HG03066 (cell line): ENCODE results near the gene CDK17.

Source experiments
- ATAC-seq: cut with Tn5 transposase; IDR thresholded peaks from one replicate; pipeline ENCODE4 v1.9.1; 2021; ENCODE audit warnings: low read depth; ENCODE audit not compliant: unreplicated experiment

The CDK17 gene

DNA sequence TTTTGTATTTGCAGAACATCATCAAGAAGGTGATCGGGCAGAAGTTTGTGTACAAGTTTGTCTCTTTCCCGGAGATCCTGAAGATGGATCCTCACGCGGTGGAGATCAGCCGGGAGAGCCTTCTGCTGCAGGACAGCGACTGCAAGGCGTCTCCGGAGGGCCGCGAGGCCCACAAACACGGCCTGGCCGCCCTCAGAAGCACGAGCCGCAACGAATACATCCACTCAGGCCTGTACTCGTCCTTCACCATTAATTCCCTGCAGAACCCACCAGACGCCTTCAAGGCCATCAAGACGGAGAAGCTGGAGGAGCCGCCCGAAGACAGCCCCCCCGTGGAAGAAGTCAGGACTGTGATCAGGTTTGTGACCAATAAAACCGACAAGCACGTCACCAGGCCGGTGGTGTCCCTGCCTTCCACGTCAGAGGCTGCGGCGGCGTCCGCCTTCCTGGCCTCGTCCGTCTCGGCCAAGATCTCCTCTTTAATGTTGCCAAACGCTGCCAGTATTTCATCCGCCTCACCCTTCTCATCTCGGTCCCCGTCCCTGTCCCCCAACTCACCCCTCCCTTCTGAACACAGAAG, 153.2 kb downstream of the CDK17 start:
- ATAC-seq = no peak

DNA sequence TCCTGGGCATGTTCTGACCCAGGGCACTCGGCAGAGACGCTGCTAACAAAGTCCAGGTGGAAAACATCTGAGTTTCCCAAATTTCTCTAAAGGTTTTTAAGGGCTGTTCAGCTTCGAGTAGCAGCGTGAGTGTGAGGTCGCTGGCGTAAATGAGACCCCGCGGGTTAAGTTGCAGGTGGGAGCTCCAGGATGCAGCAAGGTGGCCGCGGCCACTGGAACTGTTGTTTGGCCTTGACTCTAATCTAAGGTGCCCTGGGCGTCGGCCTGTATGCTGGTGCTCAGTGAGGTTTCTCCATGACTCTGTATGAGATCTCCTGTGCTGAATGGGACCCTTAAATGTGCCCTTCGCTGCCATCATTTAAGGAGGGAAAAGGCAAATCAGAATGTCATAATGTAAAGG, 155.4 kb downstream of the CDK17 start:
- ATAC-seq = no peak

DNA sequence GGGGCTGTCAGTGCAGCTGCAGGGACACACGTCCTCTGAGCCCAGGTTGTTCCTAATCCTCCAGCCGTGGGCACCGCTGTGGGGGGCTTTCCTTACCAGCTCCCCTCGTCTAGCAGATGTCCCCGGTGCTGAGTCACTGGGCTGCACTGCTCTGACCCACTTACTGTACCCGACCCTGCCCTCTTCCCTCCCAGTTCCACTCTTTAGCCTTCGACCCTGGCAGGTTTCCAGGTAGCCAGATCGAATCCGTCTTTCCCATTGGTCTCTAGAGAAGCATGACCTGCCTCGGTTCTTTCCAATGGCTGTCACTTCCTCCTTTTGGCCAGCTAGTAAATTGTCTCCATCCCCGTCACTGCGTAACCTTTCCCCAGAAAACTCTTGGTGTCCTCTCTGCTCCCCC, 157.6 kb downstream of the CDK17 start:
- ATAC-seq = no peak

DNA sequence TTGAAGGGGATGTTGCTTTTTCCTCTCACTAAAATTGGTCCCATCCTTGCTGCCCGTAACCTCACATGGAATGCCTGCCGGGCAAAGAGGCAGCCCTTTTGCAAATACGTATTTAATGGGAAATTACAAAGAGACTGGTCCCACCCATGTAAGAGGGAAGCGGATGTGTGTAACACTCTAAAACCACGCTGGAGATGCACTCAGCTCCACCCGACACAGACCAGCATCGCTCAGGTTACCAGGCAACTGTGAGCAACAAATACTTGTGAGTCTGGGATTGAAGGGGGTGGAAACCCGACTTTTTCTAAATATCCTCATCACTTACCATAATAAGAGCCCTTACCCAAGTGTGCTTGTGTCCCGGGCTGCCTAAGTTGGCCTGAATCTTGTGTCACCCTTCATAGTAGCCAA, 158.4 kb downstream of the CDK17 start:
- no peak for ATAC-seq

DNA sequence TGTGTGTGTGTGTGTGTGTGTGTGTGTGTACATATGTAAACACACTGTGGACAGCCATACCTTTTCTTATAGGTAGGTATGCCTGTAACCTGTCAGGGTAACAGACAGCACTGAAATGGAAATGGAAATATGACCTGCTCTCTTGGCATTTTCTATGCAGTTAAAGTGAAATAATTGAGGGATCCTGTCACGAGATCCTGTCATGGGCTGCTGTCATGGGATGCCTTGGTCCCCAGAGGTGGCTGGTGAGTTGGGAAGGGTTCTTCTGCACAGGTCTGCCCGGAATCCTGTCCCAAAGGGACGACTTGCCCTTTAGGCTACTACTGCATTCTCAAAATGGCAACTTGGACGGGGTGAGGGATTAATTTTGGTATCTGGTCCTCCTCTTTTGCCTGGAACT, 158.8 kb downstream of the CDK17 start:
- ATAC-seq = no peak

DNA sequence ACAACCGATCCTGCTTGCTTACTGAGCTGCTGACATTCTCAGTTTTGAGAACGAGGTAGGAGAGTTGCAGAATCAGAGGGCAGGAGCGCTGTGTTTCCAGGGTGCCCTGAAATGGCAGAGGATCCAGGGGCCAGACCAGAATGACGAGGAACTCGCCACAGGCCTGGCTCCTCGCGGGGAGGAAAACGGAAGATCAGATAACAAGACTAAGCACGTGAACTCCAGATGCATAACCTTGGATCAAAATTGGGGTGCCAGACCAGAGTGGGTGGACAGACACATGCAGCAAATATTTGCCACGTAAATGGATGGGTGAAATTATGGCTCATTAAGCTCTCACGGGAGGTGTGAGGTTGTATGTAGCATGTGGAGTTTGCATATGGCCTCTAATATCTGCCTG, 159.6 kb downstream of the CDK17 start:
- ATAC-seq = no peak

DNA sequence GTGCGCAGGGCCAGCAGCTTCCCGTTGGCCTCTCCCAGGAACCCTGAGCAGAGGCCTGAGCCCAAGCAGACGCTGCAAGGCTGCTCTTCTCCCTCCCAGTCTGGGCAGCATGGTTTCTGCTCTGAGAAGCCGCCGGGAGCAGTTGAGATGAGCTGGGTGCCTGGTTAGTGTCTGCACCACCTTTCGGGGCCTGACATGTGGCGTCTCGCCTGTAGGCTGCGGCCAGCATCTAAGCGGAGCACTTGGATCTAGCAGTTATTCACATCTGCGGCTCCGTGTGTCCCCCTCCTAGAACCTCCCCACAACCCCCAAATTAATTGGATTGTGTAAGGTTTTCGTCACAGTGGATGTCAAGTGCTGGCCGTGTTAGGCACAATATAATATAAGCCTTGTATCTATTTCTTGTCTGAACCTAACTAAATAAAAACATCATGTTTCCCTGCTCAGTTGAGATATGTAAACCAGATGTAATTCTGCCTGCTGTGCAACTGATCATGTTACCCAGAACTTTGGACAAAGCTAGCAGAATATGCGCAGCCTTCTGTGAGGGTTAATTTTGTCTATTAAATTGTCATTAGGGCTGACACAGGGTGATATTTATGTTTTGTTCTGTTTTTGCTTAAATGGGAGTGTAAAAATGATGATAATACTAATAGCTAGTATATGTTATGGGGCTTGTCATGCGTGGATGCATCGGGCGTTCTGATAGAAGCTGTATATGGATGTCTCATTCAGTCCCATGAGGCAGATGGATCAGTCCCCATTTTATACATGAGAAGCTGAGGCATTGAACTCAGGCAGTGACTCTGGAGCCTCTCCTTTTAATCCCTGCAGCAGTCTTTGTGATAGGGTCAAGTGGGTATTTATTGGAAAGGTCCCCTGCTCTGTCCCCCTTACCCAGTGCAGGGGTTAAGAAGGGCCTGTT, 160.3 kb downstream of the CDK17 start:
- no peak for ATAC-seq

DNA sequence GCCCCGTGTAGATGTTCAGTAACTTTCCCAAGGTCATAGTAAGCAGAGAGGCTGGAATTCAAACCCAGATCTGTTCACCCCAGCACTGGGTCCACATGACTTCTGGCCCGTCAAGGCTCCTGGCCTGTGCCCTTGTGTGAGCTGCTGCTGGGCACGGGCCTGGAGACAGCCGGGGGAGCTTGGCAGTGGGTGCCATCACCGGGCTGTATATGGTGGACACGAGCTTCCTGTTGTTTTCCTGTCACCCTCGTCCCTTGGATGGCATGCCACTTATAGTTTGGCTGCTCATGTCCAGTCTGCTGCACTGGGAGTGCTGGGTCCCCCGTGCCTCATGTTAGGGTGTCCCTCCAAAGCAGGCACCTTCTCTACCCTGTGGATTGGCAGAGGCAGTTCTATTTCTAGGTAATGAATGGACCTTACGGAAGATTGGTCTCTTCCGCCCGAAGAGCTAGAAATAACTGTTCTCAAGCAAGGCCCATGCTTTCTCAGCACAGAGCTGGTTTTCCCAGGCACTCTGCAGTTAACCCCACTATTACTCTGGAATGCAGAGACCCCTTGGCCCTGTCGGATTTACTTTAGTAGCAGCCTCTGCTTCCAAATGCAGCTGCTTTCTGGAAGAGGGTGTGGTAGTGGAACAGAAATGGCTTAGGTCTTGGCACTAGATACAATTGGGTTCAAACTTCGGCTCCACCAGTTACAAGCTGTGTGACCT, 161.7 kb downstream of the CDK17 start:
- ATAC-seq = no peak

DNA sequence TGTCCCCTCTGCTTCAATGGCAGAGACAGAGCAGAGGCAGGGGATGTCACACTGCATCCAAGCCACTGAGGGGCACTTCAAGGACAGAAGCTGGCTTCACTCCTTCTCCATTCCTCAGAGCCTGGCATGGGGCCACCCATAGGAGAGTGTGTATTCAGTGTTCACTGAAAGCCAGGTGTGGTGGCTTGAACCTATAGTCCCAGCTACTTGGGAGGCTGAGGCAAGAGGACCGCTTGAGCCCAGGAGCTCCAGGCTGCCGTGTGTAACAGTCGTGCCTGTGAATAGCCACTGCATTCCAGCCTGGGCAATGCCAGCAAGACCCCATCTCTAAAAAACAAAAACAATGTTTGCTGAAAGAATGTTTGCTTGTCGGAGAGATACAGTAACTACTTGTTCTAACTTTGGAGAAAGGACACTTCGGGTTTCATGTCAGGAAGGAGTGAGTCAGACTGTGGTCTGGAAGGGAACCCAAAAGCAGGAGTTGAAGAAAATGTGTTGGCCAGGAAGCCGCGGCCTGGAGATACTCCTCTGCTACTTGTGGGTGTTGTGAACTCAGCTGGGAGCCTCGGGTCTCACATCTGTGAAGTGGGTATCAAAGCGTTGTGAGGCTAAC, 162.7 kb downstream of the CDK17 start:
- no peak for ATAC-seq

DNA sequence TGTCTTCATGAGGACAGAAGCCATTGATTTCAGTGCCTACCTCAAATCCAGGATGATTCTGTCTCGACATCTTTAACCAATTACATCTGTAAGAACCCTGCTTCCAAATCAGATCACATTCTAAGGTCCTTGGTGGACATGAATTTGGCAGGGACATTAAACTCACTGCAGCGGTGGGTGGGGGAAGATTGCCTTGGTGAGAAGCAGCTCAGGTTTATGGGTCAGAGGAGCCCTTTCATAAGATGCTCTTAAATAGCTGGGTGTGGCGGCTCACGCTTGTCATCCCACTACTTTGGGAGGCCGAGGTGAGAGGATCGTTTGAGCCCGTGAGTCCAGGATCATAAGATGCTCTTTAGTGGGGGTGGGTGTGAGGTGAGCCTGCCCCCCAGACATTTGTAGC, 163.2 kb downstream of the CDK17 start:
- ATAC-seq = no peak

DNA sequence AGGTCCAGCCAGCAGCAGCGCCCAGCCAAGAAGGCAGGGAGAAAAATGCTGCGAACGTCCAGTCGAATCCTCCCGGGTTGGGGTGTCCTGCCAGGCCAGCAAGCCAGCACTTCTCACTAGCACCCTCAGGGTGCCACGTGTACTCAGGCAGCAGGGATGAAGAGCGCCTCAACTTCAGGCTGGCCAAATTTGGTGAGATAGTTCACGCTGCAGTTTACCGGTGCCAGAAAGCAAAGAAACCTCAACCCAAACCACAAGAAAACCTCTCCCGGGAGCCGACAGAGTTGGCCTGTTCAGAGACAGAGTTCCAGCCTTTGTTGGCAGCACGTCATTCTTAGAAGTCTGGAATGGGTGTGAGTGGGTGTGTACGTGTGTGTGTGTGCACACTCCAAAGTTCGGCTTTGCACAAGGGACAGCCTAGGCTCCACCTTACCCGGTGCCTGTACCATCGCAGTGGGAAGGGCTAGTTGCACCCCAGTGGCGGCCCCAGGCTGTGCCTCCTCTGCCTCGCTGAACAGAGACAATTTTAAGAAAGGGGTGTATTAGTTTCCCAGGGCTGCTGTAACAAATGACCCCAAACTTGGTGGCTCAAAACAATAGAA, 163.9 kb downstream of the CDK17 start:
- ATAC-seq = no peak

DNA sequence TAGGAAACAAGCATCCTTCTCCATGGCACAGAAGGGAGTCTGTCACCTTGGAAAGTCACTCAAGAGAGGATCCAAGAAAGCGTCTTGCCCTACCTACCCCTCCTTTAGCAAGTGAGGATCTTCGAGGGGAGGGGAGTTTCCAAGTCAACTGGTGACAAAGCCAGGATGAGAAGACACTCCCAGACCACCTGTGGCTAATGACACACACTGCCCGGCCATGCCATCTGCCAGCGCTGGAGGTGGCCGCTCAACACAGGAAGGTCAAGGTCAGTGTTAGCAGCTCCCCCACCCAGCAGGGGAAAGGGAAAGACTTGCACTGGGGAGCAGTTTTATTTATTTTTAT, 164.8 kb downstream of the CDK17 start:
- ATAC-seq = no peak

DNA sequence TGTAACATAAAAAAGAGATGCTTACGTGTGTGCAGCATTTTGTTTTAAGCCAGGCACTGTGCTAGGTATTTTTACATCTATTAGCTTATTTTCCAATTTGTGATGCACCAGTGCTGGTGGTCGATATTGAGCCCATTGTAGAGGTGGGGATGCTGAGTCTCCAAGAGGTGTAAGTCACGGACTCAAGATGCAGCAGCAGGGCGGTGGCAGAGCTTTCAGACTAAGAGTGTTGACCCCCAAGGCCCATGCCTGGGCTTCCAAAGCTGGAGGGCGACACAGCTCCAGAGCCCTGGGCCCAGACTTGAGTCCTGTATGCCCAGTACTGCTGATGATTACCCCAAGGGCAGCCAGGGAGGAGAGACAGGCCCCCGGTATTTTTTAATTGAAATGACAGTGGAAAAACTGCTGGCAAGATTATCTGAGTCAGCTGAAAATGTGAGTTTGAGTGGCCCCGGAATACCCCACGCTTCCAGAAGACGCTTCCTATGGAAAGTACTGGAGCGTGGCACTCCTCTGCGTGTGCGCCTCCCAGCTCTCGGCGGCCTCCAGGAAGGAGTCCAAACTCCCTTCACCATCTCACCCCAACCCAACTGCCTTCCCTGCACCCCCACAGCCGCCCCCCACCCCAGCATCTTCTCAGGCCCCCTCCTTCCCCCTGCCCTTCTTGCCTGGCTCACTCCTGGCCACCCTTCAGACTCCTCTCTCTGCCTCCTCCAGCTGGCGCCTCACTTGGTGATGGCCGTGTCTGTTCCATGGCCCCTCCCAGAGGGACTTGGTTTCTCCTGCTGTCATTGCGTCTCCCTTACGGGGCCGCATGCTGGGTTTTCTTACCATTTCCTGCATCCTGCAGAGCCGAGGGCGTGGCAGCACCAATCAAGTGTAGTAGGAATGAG, 165.4 kb downstream of the CDK17 start:
- ATAC-seq = no peak

DNA sequence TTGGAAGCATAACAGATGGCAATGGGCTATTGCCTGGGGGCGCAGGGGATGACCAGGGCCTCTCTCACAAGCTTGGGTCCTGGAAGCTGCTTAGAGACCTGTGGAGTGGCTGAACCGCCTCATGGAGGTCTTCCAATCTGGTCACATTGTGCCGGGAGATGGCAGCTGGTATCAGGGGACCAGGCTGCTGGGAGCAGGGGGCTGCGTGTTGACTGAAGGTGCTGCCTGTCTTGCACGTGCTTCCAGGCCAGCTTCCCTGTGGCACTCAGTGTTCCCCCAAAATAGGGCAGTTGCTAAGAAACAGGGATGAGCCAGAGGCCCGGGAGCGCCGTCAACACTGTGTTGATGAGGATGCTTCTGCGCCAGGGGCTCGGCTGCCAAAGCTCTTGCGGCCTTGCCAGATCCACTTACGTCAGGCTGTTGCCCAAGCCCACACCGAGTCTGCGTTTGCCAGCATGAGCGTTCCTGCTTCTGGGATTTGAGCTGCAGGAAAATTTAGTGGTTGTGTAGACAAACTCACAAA, 166.2 kb downstream of the CDK17 start:
- no peak for ATAC-seq

DNA sequence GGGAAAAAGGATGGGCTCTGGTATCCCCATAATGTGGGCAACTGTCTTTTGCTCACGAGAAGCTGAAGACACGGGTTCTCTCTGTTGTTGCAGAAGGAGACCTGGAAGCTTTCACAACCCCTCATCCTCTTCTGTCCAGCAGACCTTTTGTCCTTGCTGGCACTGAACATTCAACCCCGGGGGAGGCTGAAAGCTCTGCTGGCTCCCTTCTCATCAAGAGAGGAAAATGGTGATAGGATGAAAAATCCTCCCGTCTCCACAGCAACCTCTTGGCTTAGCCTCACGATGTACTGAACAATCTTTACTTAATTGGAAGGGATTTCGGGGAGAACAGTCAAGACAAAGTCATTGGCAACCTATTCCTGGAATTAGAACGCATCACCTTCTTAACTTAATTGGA, 167.1 kb downstream of the CDK17 start:
- no peak for ATAC-seq

DNA sequence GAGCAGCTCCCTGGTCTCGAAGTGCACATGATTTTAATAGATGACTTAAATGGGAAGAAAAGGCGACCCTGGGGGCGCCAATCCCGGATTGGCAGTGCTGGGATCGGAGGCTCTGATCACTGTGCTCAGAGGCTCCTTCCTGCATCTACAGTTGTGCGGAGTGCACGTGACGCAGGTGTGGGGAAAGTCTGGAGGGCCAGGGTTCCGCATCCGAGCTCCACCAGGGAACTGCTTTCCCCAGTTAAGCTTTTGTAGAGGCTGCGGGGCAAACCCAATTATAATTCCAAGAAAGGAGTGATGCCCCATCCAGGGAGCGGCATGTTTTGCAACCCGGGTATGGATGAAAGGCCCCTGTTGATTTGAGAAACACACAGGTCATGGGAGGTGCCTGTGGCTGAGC, 169.6 kb downstream of the CDK17 start:
- ATAC-seq = no peak

DNA sequence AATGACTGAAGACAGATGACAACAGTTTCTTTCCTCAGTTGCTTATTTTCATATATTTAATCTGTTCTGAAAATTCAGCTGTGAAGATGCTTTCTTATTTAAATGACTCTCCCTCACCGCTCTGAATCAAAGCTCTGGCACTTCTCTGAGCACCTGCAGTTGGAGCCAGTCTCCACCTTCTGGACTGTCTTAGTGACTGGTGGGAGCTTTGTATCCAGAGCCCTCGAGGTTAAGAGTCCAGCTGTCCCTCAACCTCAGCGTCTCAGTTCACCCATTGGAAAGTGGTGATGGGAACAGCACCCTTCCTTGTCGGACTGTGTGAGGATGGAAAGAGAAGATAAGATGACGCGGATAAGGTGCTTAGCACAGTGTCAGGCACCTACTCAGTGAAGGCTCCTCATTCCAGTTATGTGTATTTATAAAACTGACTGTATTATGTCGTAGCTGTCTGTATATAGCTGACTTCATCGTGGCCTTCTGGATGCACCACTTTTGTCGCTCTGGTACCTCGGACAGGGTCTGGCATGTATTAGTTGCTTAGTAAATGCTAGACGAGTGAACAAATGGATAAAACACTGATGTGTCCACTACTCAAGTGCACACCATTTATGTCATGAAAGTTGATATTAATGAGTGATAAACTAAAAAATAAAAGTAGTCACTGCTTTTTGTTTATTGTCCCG, 171.5 kb downstream of the CDK17 start:
- ATAC-seq = no peak
